Measurements from ENCODE around the gene UTP11. TPM values are rescaled to one million over a fixed set of nuclear protein-coding genes. Genes with fewer than 3 reads are reported as not detected.
A peak's percentile ranks its signal among the peaks of the same experiment; 100 is the strongest.

The UTP11 gene
- total RNA-seq, 6 experiments from 2014 or later, result 6.8 to 33.1 (median 12.8) TPM

DNA sequence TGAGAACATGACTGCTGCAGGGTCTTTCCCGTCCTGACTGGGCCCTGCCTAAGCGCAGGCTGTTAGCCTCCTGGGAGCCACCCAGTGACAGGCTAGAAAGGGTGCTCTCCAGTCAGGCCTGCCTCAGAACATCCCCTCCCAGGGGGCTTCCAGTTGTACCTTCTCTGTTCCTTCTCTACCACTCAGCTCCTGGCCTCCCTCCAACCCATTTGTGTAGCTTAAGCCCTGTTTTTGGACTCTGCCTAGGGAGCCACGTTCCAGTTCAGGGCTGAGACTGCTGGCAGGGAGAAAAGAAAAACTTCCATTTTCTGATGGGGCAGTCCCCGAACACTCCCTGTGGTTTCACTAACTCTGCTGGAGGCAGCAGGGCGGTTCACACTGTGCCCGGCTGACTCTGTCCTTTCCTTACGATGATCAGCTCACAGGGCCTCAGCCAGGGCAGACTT lies 49.4 kb downstream of the UTP11 start:
- no peak for ATAC-seq
- intact Hi-C loops (cut with DNase I), result no loop called here
- 75% methylated on average over 4 of the region's 7 CpGs for WGBS (ENCODE audit: insufficient coverage, low coverage, low lambda C conversion rate, missing lambda C conversion rate)

GRCh38 chr1:38062361-38063288 lies 50.1 kb downstream of the UTP11 start:
- Histone ChIP-seq H3K4me1 (no peaks in the 10 kb centered on the region), H3K27me3 (no peaks in the 10 kb centered on the region), H3K4me3 (no peak overlapping the region), H3K27ac (no peak overlapping the region), H3K36me3 (no peaks in the 10 kb centered on the region), H3K9me3 (no peaks in the 10 kb centered on the region)
- no peak for DNase-seq
- 84% methylated on average over 4 of the region's 6 CpGs for WGBS (ENCODE audit: insufficient coverage, low coverage, low lambda C conversion rate, missing lambda C conversion rate)
- peak in 1 of 4 donors; percentile 13 for ATAC-seq
- no peak for TF ChIP-seq POLR2A (IDR thresholded peaks at IDR 0.05)
- TF ChIP-seq, protein P1, sequence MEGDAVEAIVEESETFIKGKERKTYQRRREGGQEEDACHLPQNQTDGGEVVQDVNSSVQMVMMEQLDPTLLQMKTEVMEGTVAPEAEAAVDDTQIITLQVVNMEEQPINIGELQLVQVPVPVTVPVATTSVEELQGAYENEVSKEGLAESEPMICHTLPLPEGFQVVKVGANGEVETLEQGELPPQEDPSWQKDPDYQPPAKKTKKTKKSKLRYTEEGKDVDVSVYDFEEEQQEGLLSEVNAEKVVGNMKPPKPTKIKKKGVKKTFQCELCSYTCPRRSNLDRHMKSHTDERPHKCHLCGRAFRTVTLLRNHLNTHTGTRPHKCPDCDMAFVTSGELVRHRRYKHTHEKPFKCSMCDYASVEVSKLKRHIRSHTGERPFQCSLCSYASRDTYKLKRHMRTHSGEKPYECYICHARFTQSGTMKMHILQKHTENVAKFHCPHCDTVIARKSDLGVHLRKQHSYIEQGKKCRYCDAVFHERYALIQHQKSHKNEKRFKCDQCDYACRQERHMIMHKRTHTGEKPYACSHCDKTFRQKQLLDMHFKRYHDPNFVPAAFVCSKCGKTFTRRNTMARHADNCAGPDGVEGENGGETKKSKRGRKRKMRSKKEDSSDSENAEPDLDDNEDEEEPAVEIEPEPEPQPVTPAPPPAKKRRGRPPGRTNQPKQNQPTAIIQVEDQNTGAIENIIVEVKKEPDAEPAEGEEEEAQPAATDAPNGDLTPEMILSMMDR (IDR thresholded peaks at IDR 0.05), result no peak
- intact Hi-C loops (cut with DNase I), result no loop called here

More for the DNA sequence above, 49.4 kb downstream of the UTP11 start:
- no peaks in the 10 kb centered on the region for H3K9me3 ChIP-seq
- H3K4me1 ChIP-seq, result no peaks in the 10 kb centered on the region
- H3K36me3 ChIP-seq, result no peaks in the 10 kb centered on the region
- H3K27me3 ChIP-seq, result no peaks in the 10 kb centered on the region
- no peak for DNase-seq
- H3K4me3 ChIP-seq, result no peak overlapping the region
- H3K27ac ChIP-seq, result no peak overlapping the region
- TF ChIP-seq POLR2A (IDR thresholded peaks at IDR 0.05), result no peak
- TF ChIP-seq, protein P1 (IDR thresholded peaks at IDR 0.05), result no peak

GRCh38 chr1:38063616-38064015 lies 51.1 kb downstream of the UTP11 start:
- ATAC-seq (no peak), DNase-seq (no peak)
- Histone ChIP-seq H3K9me3 (no peaks in the 10 kb centered on the region), H3K4me3 (no peak overlapping the region), H3K4me1 (no peaks in the 10 kb centered on the region), H3K36me3 (no peaks in the 10 kb centered on the region), H3K27ac (no peak overlapping the region), H3K27me3 (no peaks in the 10 kb centered on the region)
- intact Hi-C loops (cut with DNase I), result no loop called here
- WGBS (ENCODE audit: insufficient coverage, low coverage, low lambda C conversion rate, missing lambda C conversion rate), result 91% methylated on average over 4 of the region's 5 CpGs
- no peak for TF ChIP-seq POLR2A (IDR thresholded peaks at IDR 0.05)
- TF ChIP-seq, protein P1 (IDR thresholded peaks at IDR 0.05), result no peak

DNA sequence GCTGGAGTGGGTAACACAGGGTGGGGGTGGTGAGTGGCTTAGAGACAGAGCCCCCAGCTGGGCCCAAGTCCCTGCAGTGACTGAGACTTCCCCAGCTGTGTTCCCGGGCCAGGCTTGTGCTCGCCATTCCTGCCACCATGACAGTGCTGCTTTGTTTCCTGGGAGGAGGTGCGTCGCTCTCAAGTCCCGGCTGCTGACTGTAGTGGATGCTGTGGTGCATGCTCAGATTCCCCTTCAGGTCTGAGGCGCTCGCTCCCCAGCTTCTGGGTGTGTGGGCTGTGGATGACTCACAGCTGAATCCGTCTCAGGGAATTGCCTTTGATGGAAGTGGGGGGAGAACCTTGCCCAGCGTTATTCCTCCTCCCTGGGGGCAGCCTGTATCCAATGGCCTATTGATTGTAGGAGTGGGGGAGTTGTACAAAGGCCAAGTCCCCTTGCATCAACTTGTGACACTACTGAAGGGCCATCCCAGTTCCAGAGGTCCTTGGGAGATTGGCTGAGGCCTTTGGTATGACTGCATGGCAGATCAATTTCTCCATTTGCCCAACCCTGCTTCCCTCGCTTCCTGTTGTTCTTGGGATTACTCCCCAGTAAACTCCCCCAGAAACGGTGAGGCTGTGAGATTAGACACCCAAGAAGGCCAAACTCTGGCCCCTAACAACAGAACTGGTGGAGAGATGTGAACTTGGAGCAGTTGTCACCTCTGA lies 51.8 kb downstream of the UTP11 start:
- 38% methylated on average over 2 of the region's 11 CpGs for WGBS (ENCODE audit: insufficient coverage, low coverage, low lambda C conversion rate, missing lambda C conversion rate)
- Histone ChIP-seq H3K4me1 (no peaks in the 10 kb centered on the region), H3K27ac (no peak overlapping the region), H3K4me3 (no peak overlapping the region), H3K36me3 (no peaks in the 10 kb centered on the region), H3K9me3 (no peaks in the 10 kb centered on the region), H3K27me3 (no peaks in the 10 kb centered on the region)
- DNase-seq (no peak), ATAC-seq (no peak)
- intact Hi-C loops (cut with DNase I), result no loop called here
- TF ChIP-seq, protein P1 (IDR thresholded peaks at IDR 0.05), result no peak
- no peak for TF ChIP-seq POLR2A (IDR thresholded peaks at IDR 0.05)
